Stimulated activated memory B cell treated with anti-CD40 and anti-IgM and Interleukin-4, amounts not matched to agents 10 μg/mL and 1 μg/mL and 100 μg/mL, for 72 hours (primary cell): ENCODE results near the gene SFT2D1.
"Not testable (repeated sequence)": the region's sequence is repeated elsewhere in the genome, so short reads cannot be mapped to it uniquely, and the experiment has no call there.

ENCODE experiments used
- ATAC-seq: fragments of 150-1000 bp; cut with Tn5 transposase; 2 replicates; pipeline ENCODE4 v1.10.0; 2021
- H3K27ac Mint-ChIP-seq: one replicate; pipeline ENCODE4 v1.8.0; 2022; ENCODE audit warnings: mild to moderate bottlenecking, mixed read lengths
- H3K27me3 Mint-ChIP-seq: one replicate; pipeline ENCODE4 v1.8.0; 2022; ENCODE audit warnings: mixed read lengths
- H3K36me3 Mint-ChIP-seq: one replicate; pipeline ENCODE4 v1.8.0; 2022; ENCODE audit warnings: mixed read lengths
- H3K4me1 Mint-ChIP-seq: one replicate; pipeline ENCODE4 v1.8.0; 2022; ENCODE audit warnings: mixed read lengths
- H3K4me3 Mint-ChIP-seq: one replicate; pipeline ENCODE4 v1.8.0; 2022; ENCODE audit warnings: mild to moderate bottlenecking, moderate library complexity, mixed read lengths
- H3K9me3 Mint-ChIP-seq: one replicate; pipeline ENCODE4 v1.8.0; 2022; ENCODE audit warnings: mixed read lengths

The SFT2D1 gene

DNA sequence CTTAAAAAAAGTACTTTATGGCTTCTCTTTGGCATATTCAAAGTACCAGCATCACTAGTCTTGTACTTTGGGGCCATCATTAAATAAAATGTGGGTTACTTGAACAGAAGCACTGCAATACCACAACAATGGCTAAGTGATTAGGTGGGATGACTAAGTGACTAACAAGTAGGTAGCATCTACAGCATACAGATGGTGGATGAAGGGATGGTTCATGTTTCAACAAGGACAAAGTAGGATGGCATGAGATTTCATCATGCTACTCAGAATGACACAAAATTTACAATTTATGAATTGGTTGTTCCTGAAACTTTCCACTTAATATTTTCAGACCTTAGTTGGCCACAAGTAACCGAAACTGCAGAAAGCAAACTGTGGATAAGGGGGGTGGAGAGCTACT lies 32.7 kb upstream of the SFT2D1 start:
- H3K36me3 Mint-ChIP-seq = peaks cover 5% of the 10 kb centered on the region
- no peak for ATAC-seq
- H3K4me3 Mint-ChIP-seq = no peak overlapping the region
- no peak overlapping the region for H3K27ac Mint-ChIP-seq
- H3K27me3 Mint-ChIP-seq = no peaks in the 10 kb centered on the region
- H3K4me1 Mint-ChIP-seq = no peaks in the 10 kb centered on the region
- no peaks in the 10 kb centered on the region for H3K9me3 Mint-ChIP-seq

DNA sequence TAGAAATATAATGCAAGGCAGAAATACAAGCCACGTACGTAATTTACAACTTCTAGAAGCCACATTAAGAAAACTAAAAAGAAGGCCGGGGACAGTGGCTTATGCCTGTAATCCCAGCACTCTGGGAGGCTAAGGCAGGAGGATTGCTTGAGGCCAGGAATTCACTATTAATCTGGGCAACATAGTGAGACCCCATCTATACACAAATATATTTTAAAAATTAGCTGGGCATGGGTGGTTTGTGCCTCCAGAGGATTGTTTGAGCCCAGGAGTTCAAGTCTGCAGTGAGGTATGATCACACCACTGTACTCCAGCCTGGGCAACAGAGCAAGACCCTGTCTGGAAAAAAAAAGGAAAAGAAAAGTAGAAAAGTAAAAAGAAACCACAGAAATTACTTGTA lies 28.1 kb upstream of the SFT2D1 start:
- H3K4me1 Mint-ChIP-seq = no peaks in the 10 kb centered on the region
- ATAC-seq = no peak
- no peaks in the 10 kb centered on the region for H3K9me3 Mint-ChIP-seq
- no peak overlapping the region for H3K4me3 Mint-ChIP-seq
- H3K27ac Mint-ChIP-seq = no peak overlapping the region
- H3K36me3 Mint-ChIP-seq = peaks cover 20% of the 10 kb centered on the region
- H3K27me3 Mint-ChIP-seq = no peaks in the 10 kb centered on the region

DNA sequence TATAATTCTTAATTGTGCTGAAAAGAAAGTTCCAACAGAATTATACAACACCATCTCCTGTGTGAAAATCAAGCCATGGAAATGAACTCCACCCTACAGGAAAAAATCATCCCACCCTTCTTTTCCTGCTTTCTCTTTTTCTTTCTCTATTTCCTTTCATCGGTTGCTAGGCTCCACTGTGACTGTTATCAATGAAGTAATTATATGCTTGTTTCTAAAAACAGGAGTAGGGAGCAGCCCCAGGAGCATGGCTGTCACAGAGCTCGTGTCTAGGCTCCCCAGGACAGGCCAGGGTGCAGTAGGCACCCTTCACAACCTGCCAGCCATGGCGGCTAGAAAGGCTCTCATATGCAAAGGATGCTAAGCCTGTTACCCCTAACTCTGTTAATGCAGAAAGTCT lies 27.4 kb upstream of the SFT2D1 start:
- Mint-ChIP-seq H3K36me3 (peaks cover 19% of the 10 kb centered on the region), H3K27ac (no peak overlapping the region)
- no peak for ATAC-seq

DNA sequence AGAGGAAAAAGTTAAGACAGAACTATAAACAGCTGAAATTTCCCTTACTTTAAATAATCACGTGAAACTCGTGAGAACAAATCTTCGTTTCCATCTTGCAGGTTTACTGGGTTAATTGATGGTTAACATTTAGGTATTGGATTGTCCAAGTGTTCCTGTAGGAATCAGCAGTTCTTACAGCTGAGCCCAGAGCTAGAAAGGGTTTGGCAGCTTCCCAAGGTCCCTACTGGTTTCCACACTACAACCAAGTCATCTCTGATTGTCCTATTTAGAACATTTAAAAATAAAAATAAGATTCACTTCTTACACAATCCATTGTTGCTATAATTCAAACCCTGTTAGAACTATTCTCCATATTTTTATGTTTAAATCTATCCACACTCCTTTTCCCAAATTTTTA lies 24.6 kb upstream of the SFT2D1 start:
- ATAC-seq = no peak
- H3K36me3 Mint-ChIP-seq = peaks cover 33% of the 10 kb centered on the region
- no peaks in the 10 kb centered on the region for H3K9me3 Mint-ChIP-seq
- no peaks in the 10 kb centered on the region for H3K4me1 Mint-ChIP-seq
- H3K27me3 Mint-ChIP-seq = no peaks in the 10 kb centered on the region
- H3K27ac Mint-ChIP-seq = no peak overlapping the region
- H3K4me3 Mint-ChIP-seq = no peak overlapping the region

More for the DNA sequence above, 27.4 kb upstream of the SFT2D1 start:
- Mint-ChIP-seq H3K4me1 (no peaks in the 10 kb centered on the region), H3K9me3 (no peaks in the 10 kb centered on the region), H3K4me3 (no peak overlapping the region), H3K27me3 (no peaks in the 10 kb centered on the region)

DNA sequence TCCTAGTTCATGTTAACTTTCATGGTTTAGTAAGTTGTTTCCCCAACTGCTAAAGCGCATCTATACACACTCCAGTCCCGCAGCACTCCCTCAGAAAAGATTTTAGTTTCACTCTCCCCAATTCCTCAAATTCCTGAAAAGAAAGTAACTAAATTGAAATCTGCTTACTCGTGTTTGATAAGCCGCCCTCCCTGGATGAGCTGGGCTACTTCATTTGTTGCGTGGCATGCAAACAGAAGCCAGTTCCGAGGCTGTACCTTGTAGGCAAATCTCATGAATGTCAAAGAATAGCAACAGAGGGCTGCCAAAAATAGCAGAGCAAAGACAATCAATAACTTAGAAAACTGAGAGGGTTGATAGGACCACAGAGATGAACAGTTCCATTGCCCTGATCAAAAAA lies 23.5 kb upstream of the SFT2D1 start:
- Mint-ChIP-seq H3K27ac (no peak overlapping the region), H3K36me3 (peaks cover 33% of the 10 kb centered on the region), H3K27me3 (no peaks in the 10 kb centered on the region), H3K4me1 (no peaks in the 10 kb centered on the region), H3K4me3 (no peak overlapping the region), H3K9me3 (no peaks in the 10 kb centered on the region)
- ATAC-seq = no peak

DNA sequence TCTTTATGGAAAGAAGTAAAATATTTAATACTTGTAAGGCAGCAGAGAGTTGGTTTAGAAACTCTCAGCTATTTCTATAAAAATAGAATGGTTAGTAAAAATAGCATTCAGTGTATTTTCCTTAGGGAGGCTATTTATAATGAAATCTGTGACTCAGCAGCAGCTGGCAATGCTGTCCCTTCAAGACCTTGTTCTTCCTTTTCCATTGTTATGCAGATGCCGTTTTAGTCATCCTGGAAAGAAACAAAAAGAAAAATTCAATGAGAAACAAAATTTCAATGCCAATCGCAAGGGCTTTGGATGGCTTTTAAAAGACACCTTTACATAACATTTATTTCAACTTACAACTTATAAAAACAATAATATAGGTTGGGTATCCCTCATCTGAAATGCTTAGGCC lies 22.9 kb upstream of the SFT2D1 start:
- Mint-ChIP-seq H3K4me3 (no peak overlapping the region), H3K36me3 (peaks cover 33% of the 10 kb centered on the region), H3K4me1 (no peaks in the 10 kb centered on the region), H3K9me3 (no peaks in the 10 kb centered on the region), H3K27me3 (no peaks in the 10 kb centered on the region), H3K27ac (no peak overlapping the region)
- ATAC-seq = no peak

DNA sequence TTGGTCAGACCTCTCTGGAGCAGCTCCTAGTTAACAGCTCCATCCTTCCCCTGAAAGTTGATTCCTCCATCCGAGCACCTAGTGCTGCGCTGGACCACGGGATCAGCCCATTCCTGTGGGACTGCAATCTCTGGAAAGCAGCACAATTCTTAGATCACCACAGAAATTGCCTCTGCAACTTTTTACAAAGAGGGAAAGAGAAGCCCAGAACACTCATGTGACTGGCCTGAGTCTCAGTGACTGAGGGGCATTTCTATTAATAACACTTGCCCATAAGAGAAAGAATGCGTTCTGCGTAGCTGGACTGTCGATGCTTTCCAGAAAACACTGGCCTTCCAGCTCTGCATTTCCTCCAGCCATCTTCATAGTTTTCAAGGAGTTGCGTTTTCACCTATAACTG lies 22.1 kb upstream of the SFT2D1 start:
- H3K9me3 Mint-ChIP-seq = no peaks in the 10 kb centered on the region
- H3K36me3 Mint-ChIP-seq = peaks cover 33% of the 10 kb centered on the region
- no peak overlapping the region for H3K27ac Mint-ChIP-seq
- H3K27me3 Mint-ChIP-seq = no peaks in the 10 kb centered on the region
- no peak overlapping the region for H3K4me3 Mint-ChIP-seq
- no peaks in the 10 kb centered on the region for H3K4me1 Mint-ChIP-seq
- ATAC-seq = no peak

DNA sequence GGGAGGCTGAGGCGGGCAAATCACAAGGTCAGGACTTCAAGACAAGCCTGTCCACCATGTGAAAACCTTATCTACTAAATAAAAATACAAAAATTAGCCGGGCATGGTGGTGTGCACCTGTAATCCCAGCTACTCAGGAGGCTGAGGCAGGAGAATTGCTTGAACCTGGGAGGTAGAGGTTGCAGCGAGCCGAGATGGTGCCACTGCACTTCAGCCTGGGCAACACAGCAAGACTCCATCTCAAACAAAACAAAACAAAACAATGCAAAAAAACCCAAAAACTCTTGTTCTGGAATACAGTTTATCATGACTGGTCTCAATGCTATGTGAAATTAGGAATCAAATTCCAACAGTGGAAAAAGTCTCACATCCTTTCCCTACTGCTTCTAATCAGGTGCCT lies 20.1 kb upstream of the SFT2D1 start:
- peaks cover 27% of the 10 kb centered on the region for H3K36me3 Mint-ChIP-seq
- not testable (repeated sequence) for H3K4me3 Mint-ChIP-seq, H3K27ac Mint-ChIP-seq, H3K9me3 Mint-ChIP-seq, ATAC-seq, H3K27me3 Mint-ChIP-seq, H3K4me1 Mint-ChIP-seq

DNA sequence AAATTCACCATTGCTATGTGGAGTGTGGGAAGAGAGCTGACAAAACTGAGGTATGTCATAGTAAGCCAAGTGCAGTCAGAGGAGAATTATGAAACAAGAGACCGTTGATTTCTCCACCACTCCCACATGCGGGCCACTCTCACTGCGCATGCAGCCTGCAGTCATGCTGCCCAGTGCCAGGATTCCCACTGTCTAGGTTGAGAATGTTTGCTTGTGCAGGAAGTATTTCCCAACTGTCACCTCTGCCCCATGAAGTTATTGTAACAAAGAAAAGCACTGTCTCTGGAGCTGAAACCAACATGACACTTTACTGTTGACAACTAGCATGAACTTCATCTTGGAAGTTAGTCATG lies 18.7 kb upstream of the SFT2D1 start:
- no peak for ATAC-seq
- Mint-ChIP-seq H3K27ac (no peak overlapping the region), H3K36me3 (peaks cover 23% of the 10 kb centered on the region)

DNA sequence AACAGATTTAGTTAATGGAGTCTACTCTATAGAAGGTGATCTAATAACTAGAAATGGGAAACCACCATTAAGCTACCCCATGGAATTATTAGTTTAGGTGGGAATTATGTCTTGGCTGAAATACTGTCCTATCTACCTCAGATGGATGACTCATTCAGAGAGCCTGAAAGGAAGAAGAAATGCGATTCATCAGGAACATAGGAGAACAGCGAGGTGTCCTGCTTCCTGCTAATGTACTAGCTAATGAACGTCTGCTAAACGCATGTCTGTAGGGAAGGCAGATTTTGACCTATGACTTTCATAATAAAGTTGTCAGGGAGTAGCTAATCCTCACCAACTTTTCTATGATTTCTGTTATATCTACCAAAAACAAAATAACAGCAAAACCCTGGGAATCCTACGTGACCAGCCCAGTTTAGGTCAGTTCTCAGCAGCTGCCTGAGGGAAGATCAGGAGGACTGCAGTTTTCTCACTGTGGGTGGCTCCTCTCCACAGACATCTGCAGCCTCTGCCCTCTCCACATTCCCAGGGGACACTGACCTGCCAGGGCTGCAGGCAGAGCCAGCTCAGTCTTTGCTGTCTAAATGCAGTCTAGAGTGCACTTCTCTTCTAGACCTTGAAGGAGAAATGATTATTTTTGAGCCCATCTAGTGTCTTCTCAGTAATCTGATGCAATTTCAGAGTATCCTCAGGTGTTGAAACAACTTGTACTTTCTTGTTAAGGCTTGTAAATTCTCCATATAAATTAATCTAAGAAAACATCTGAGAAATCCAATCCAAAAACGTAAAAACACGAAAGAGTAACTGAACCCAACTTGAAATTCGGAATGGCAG lies 18.1 kb upstream of the SFT2D1 start:
- H3K4me1 Mint-ChIP-seq = no peaks in the 10 kb centered on the region
- H3K27ac Mint-ChIP-seq = no peak overlapping the region
- H3K36me3 Mint-ChIP-seq = peaks cover 18% of the 10 kb centered on the region
- H3K4me3 Mint-ChIP-seq = no peak overlapping the region
- ATAC-seq = no peak
- H3K9me3 Mint-ChIP-seq = no peaks in the 10 kb centered on the region
- no peaks in the 10 kb centered on the region for H3K27me3 Mint-ChIP-seq

More for the DNA sequence above, 18.7 kb upstream of the SFT2D1 start:
- Mint-ChIP-seq H3K4me1 (no peaks in the 10 kb centered on the region), H3K4me3 (no peak overlapping the region), H3K9me3 (no peaks in the 10 kb centered on the region), H3K27me3 (no peaks in the 10 kb centered on the region)

DNA sequence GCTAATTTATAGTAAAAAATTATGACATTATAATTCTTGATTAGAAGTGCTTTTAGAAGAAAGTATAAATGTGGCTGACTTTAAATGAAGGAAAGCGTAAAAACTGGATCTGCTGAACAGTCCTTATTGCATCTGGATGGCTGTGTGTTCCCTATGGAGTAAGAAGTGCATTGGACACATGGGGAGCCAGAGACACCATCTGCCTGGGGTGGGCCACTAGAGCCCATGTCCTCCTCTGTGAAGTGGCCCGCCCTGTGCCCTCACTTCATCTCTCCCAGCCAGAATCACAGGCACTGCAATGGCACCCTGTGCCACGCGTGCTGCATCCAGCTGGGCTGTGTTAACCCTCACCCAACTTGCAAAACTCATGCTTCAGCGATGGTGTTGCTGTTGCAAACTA lies 13.2 kb upstream of the SFT2D1 start:
- no peak overlapping the region for H3K27ac Mint-ChIP-seq
- peaks cover 6% of the 10 kb centered on the region for H3K36me3 Mint-ChIP-seq
- no peaks in the 10 kb centered on the region for H3K27me3 Mint-ChIP-seq
- H3K4me1 Mint-ChIP-seq = peaks cover 10% of the 10 kb centered on the region
- H3K4me3 Mint-ChIP-seq = no peak overlapping the region
- no peaks in the 10 kb centered on the region for H3K9me3 Mint-ChIP-seq
- no peak for ATAC-seq

DNA sequence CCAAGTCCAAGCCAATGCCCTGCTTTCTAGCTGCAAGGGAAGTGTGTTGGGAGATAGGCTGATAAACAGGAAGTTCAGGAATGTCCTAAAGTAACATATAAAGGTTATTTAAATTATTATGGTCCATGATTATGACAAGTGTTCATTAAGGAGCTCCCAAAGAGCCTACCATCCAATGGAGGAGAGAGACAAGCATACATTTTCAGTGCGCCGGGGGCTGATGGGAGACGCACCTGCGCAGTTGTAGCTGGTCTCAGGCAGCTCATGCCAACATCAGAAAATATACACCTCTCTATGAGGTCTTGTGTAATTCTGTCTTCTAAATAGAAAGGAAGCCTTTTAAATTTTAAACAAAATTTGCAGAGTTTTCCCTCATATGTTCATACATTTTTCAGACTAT lies 12.6 kb upstream of the SFT2D1 start:
- no peaks in the 10 kb centered on the region for H3K9me3 Mint-ChIP-seq
- H3K4me3 Mint-ChIP-seq = no peak overlapping the region

DNA sequence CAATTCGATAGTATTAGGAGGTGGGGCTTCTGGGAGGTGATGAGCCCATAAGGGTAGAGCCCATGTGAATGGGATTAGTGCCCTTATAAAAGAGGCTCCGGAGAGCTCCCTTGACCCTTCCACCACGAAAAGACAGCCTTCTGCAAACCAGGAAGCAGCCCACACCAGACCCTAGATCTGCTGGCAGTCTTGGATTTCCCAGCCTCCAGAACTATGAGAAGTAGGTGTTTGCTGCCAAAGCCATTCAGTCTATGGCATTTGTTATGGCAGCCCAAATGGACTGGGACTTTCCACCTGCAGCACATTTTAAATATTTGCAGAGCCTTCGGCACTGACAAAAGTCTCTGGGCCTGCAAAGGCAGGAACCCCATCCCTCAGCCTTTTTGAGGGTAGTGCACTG lies 11.8 kb upstream of the SFT2D1 start:
- H3K36me3 Mint-ChIP-seq = peaks cover 6% of the 10 kb centered on the region
- H3K27me3 Mint-ChIP-seq = no peaks in the 10 kb centered on the region
- H3K4me1 Mint-ChIP-seq = peaks cover 10% of the 10 kb centered on the region
- ATAC-seq = no peak
- no peak overlapping the region for H3K27ac Mint-ChIP-seq
- H3K9me3 Mint-ChIP-seq = no peaks in the 10 kb centered on the region
- H3K4me3 Mint-ChIP-seq = no peak overlapping the region

More for the DNA sequence above, 12.6 kb upstream of the SFT2D1 start:
- Mint-ChIP-seq H3K36me3 (peaks cover 6% of the 10 kb centered on the region), H3K27me3 (no peaks in the 10 kb centered on the region), H3K27ac (no peak overlapping the region), H3K4me1 (peaks cover 10% of the 10 kb centered on the region)
- ATAC-seq = no peak

DNA sequence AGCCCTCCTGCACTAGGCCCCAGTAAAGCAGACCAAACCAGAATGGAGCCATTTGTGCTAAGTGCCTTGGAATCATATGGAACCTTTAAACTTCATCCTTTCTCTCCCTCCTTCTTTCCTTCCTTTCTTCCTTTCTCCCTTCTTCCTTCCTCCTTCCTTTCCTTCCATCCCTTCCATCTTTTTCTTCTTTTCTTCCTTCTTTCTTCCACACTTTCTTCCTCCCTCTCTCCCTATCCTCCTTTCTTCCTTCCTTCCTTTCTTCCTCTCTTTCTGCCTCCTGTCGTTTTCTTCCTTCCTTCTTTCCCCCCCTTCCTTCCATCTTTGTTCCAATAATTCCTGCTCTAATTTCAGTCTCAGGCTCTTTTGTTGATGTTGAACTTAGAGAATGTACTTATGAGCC lies 11.2 kb upstream of the SFT2D1 start:
- Mint-ChIP-seq H3K27me3 (no peaks in the 10 kb centered on the region), H3K4me3 (no peak overlapping the region), H3K27ac (no peak overlapping the region)

DNA sequence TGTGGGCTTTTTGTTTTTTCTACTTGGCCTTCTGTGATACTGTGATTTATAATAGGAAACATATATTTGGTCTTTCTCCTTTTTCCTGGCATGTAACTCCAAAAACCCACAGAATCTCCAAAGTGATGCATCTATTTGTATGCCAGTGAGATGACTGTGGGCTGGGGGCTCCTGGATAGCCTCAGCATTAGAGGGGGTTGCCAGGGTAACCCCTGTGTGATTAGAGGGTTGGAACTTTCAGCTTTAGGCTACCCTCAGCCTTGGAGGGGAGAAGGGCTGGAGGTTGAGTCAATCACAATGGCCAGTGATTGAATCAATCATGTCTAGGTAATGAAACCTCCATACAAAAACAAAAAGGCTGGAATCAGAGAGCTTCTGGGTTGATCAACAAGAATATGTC lies 10.6 kb upstream of the SFT2D1 start:
- ATAC-seq = no peak
- Mint-ChIP-seq H3K9me3 (no peaks in the 10 kb centered on the region), H3K4me3 (no peak overlapping the region), H3K36me3 (peaks cover 6% of the 10 kb centered on the region), H3K27me3 (no peaks in the 10 kb centered on the region), H3K4me1 (peaks cover 12% of the 10 kb centered on the region), H3K27ac (no peak overlapping the region)

More for the DNA sequence above, 11.2 kb upstream of the SFT2D1 start:
- H3K9me3 Mint-ChIP-seq = no peaks in the 10 kb centered on the region
- peaks cover 10% of the 10 kb centered on the region for H3K4me1 Mint-ChIP-seq
- peaks cover 6% of the 10 kb centered on the region for H3K36me3 Mint-ChIP-seq
- ATAC-seq = no peak

DNA sequence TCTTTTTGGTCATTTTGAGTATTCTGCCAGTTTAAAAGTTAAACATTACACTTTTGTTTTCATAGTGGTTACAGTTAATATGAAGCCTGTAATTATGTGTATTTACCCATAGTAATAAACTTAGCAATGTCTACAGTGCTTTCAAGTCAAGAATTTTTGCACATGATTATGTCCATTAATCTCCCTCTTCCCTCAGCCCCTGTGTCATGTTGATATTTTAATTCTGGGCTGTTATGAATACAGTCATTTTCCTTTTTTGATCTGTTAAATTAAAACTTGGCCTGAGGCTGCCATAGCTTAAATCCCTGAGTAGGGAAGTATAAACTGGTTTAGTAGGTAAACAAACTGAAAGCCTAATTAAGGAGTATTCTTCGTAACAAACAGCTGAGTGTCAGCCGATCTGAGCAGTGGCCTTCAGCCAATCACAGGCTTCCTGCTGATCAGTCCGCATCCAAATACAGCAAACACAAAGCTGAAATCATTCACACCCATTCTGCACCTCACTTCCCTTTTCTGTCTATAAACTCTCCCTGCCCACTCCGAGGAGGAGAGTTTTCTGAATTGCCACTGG lies 9.5 kb upstream of the SFT2D1 start:
- ATAC-seq = peak; percentile 95
- peak overlapping the region; percentile 62 for H3K4me3 Mint-ChIP-seq
- H3K27ac Mint-ChIP-seq = peak overlapping the region; percentile 67
- H3K36me3 Mint-ChIP-seq = peaks cover 6% of the 10 kb centered on the region
- no peaks in the 10 kb centered on the region for H3K9me3 Mint-ChIP-seq
- H3K4me1 Mint-ChIP-seq = peaks cover 19% of the 10 kb centered on the region
- H3K27me3 Mint-ChIP-seq = no peaks in the 10 kb centered on the region
